Frontal cortex (tissue), 4 donors: Measurements from ENCODE around the gene NPR1. TPM values are rescaled to one million over a fixed set of nuclear protein-coding genes. Genes with fewer than 3 reads are reported as not detected.
"Not testable (repeated sequence)": the region's sequence is repeated elsewhere in the genome, so short reads cannot be mapped to it uniquely, and the experiment has no call there.

Source experiments
- DNase-seq, 2 donors: peaks; one replicate each; pipeline ENCODE4 v3.0.0; 2012; ENCODE audit warnings: low spot score in 2 of 2
- FAIRE-seq: peaks from 2 replicates; lab custom pipeline; 2012; peaks lifted over from hg19 to GRCh38; lab: Jason Lieb, UNC
- total RNA-seq: library from RNA; depleted of rRNA; stranded (reverse); fragments of >200 nt; gene quantifications from one replicate; pipeline ENCODE4 v1.2.3, GENCODE V29; 2014
- donor health status: control.
- donor health status: control.
- donor health status: control.

The NPR1 gene
- total RNA-seq = 0.41 TPM

DNA sequence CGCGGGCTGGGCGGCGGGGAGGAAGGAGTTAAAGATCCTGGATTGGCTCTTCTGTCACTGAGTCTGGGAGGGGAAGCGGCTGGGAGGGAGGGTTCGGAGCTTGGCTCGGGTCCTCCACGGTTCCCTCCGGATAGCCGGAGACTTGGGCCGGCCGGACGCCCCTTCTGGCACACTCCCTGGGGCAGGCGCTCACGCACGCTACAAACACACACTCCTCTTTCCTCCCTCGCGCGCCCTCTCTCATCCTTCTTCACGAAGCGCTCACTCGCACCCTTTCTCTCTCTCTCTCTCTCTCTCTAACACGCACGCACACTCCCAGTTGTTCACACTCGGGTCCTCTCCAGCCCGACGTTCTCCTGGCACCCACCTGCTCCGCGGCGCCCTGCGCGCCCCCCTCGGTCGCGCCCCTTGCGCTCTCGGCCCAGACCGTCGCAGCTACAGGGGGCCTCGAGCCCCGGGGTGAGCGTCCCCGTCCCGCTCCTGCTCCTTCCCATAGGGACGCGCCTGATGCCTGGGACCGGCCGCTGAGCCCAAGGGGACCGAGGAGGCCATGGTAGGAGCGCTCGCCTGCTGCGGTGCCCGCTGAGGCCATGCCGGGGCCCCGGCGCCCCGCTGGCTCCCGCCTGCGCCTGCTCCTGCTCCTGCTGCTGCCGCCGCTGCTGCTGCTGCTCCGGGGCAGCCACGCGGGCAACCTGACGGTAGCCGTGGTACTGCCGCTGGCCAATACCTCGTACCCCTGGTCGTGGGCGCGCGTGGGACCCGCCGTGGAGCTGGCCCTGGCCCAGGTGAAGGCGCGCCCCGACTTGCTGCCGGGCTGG is at the start of gene NPR1:
TSS of gene NPR1 (plus strand) at position 170 of the 818 bp plus-strand sequence. CDS start at position 591, 421 bp downstream.
- FAIRE-seq = no peak
- peak; percentile 52 to 64 for DNase-seq

GRCh38 chr1:153629343-153629665 is 49.2 kb upstream of the NPR1 start:
- DNase-seq = no peak
- FAIRE-seq = no peak

DNA sequence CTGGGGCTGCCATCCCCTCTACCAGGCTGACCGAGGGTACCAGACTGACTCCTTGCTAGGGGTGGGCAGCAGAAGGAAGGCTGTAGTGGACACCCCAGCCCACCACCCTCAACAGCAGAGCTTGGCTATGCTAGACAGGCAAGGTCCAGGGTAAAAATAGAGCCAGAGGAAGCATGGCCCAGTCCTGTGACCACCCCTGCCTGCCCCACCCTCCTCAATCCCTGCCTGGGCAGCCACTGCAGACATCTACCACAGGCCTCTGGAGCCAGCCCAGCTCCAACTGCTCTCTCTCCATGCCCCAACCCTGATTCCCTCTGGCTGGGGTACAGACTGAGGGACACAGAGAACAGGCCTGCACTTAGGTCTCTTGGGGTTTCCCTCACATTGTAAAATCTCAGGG is 48.5 kb upstream of the NPR1 start:
- FAIRE-seq = no peak
- no peak for DNase-seq

GRCh38 chr1:153630384-153630783 is 48.1 kb upstream of the NPR1 start:
- FAIRE-seq = no peak
- DNase-seq = no peak

- DNase-seq (no peak), FAIRE-seq (no peak)
Observed at GRCh38 chr1:153631047-153632022, 47.2 kb upstream of the NPR1 start.

DNA sequence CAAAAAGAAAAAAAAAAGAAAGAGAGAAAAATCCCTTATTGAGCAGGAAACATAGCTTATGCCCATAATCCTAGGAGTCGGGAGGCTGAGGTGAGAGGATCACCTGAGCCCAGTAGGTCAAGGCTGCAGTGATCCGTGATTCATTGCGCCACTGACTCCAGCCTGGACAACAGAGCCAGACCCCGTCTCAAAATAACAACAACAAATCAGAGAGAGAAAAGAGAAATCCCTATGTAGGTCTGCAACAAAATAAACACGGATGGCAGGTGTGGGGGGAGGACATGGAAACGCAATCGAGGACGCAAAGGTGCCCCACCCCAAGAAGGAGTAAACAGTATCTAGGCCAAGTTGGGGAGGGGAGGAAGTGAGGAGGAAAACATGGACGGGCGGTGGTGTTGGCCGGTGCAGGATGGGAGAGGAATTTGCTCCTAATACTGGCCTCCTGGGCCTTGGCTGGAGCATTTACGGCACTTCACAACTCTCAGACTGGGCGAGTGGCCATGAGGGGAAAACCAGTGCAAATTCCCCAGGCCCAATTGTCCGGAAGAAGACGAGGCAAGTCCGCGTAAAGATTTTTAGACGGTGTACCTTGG is 45.2 kb upstream of the NPR1 start:
- FAIRE-seq (no peak), DNase-seq (peak in 1 of 2 donors; percentile 47)

DNA sequence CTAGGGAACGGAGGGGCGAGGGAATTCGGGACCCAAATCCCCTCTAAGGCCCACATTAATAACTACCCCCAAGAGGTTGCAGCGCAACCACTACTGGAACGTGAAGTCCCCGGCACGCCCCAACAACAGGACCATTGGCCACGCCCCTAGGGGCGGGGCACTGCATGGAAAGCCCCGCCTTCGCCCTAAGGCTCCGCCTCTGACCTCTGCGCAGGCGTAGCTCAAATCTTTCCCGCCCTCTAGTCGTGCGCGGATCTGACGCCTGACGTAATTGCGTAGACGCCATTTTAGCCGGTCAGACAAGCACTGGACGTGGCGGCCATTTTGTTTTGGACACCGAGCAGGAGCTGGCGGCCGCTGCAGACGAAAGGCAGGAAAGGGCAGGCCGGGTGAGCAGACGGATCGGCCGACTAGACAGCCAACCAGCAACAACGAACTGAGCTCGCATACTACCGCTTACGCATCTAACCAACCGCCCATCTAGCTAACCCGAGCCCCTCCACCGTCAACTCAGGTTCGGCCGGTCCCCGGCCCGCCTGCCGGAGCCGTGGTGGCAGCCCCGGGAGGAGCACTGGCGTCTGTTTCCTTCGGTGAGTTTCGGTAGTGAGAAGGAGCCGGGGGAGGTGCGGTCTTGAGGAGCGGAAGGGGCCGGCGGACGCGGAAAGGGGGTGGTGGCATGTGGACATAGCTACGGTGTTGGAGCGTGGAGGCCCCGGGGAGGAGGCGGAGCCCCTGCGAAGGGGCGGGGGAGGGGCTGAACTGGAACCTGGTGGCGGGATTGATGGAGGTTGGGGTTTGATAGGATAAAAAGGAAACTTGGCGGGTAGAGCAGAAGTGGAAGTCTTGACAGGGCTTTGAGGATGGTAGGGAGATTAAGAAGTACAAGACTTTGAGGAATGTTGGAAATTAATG is 44.5 kb upstream of the NPR1 start, which contains the start of gene CHTOP:
TSS of gene CHTOP (plus strand) at position 313 of the 912 bp plus-strand sequence. CDS start 2,523 bp downstream, outside the sequence.
- DNase-seq (peak; percentile 88 to 99), FAIRE-seq (peak; percentile 36)

- FAIRE-seq (no peak), DNase-seq (no peak)
Observed at GRCh38 chr1:153635872-153636271, 42.6 kb upstream of the NPR1 start.

- no peak for DNase-seq
- FAIRE-seq = no peak
Observed at GRCh38 chr1:153636312-153636711, 42.2 kb upstream of the NPR1 start.

DNA sequence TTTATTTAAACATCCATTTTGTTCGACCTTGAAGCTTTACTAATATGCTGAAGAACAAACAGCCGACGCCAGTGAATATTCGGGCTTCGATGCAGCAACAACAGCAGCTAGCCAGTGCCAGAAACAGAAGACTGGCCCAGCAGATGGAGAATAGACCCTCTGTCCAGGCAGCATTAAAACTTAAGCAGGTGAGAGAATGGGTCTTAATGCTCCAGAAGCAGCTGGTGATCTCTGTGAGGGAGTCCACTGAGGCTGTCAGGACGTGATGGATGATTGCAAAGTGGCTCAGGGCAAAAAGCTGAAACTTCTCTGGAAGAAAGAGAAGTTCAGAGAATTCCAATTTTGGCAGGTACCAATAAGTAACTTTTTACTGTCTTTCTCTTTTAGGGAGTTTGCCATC is 40.2 kb upstream of the NPR1 start:
- no peak for FAIRE-seq
- no peak for DNase-seq

GRCh38 chr1:153639280-153639679 is 39.2 kb upstream of the NPR1 start:
- FAIRE-seq = no peak

DNA sequence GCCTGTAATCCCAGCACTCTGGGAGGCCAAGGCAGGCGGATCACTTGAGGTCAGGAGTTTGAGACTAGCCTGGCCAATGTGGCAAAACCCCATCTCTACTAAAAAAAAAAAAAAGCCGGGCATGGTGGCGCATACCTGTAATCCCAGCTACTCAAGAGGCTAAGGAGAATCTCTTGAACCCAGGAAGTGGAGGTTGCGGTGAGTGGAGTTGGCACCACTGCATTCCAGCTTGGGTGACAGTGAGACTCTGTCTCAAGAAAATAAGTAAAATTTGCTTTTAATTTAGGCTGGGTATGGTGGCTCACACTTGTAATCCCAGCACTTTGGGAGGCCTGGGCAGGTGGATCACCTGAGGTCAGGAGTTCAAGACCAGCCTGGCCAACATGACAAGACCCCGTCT is 38.3 kb upstream of the NPR1 start:
- not testable (repeated sequence) for FAIRE-seq, DNase-seq

More at GRCh38 chr1:153639280-153639679, 39.2 kb upstream of the NPR1 start:
- DNase-seq = no peak

DNA sequence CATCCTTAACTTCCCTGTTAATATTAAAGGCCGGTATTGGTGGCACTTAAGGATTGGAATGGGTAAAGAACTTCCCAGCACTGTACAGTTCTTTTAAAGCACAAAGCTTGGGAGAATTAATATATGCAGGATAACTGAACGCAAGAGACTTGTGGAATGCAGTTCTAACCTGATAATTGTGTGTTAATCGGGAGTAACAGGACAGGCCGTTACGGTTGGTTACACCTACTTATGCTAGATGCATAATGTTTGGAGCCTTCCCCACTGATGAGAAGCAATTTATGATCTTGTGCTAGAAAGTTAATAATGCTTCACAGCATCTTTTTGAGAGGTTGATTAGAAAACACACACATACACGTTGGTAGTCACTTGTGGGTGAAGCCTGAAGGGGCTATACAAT is 37.6 kb upstream of the NPR1 start:
- FAIRE-seq = no peak
- DNase-seq = no peak

GRCh38 chr1:153642161-153642560 is 36.3 kb upstream of the NPR1 start:
- no peak for FAIRE-seq
- no peak for DNase-seq

DNA sequence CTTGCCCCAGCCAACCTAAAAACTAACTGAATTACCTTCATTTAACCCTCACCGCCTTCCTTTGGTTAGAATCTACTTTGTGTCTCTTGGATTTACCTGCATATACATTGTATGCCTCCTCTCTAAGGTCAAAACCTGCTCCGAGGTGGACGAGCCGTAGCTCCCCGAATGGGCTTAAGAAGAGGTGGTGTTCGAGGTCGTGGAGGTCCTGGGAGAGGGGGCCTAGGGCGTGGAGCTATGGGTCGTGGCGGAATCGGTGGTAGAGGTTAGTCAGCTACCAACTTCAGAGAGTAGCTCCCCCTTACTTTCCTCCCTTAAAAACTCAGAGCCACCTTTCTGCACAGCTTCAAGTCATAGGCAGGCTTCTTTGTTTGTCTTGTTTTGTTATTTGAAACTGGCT is 35.4 kb upstream of the NPR1 start:
- DNase-seq (no peak), FAIRE-seq (no peak)

DNA sequence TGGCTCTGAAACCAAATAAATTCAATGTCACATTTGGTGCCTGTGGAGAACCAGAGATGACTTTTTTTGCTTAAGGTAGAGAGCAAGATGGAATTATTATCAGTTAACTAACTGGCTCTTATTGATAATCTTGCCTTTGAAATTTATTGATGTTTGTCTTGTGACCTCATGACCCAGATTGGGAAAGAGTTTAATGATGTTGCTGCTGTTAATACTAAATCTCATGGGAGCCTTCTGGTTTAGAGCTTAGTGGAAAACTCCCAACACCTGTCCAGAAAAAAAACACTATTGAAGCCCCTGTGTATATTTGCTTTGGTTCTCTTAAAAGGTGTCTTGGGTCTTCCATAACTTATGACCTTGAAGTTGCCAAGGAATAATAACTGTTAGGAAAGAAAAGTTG is 34.7 kb upstream of the NPR1 start:
- FAIRE-seq = no peak
- no peak for DNase-seq

GRCh38 chr1:153646672-153647345 is 31.7 kb upstream of the NPR1 start:
- FAIRE-seq (no peak), DNase-seq (no peak)

DNA sequence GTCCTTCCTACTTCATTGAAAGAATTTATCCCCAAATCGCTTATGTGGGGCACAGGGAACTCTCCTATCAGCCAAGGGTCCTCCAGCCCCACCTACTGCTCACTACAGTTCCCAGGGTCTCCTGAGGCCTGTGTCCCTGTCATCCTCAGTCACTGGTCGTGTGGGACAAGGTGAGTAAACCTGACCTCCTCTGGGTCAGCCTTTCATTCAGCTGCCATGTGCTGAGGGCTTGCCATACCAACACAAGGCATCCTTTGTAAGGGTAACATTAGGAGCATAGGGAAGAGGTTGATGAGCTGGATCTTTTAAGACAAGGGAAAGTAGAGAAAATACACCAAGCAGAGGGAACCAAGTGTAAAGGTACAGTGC is 31.2 kb upstream of the NPR1 start:
- FAIRE-seq (no peak), DNase-seq (no peak)
